GM08714 (cell line): ENCODE results near the gene DUOXA2.
"Not testable (repeated sequence)": the region's sequence is repeated elsewhere in the genome, so short reads cannot be mapped to it uniquely, and the experiment has no call there.

ENCODE experiments used
- H3K4me3 ChIP-seq: fragments of 200-500 bp; sonication (Bioruptor generic); 2 replicates; pipeline ENCODE4 v1.5.1; 2014; ENCODE audit warnings: mild to moderate bottlenecking, low read length, inconsistent platforms
- ZNF274 ChIP-seq: IDR thresholded peaks from 2 replicates; pipeline ENCODE4 v1.6.1; 2012; ENCODE audit warnings: mild to moderate bottlenecking, low read depth, low read length

Gene DUOXA2

GRCh38 chr15:45089712-45090373, 24.3 kb upstream of the DUOXA2 start:
- no peak for TF ChIP-seq ZNF274

DNA sequence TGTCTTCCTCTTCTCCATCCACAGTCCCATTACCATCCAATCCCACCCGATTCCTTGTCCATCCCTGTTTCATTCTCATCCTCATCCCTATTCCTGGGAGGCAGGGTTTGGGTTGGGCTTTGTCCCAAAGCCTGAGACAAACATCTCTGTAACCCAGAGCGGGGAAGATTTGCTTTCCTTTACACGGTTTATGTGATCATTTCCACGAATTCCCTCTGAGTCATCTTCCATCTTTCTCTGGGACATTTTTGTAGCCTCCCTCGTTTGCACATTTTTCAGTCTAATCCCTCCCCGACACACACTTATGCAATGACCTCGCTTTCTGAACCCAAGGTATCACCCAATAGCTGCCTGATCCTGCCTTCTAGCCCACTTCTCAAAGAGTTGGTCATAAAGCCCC, 23.0 kb upstream of the DUOXA2 start:
- H3K4me3 ChIP-seq, result no peak overlapping the region
- no peak for TF ChIP-seq ZNF274

More at GRCh38 chr15:45089712-45090373, 24.3 kb upstream of the DUOXA2 start:
- H3K4me3 ChIP-seq, result no peak overlapping the region

DNA sequence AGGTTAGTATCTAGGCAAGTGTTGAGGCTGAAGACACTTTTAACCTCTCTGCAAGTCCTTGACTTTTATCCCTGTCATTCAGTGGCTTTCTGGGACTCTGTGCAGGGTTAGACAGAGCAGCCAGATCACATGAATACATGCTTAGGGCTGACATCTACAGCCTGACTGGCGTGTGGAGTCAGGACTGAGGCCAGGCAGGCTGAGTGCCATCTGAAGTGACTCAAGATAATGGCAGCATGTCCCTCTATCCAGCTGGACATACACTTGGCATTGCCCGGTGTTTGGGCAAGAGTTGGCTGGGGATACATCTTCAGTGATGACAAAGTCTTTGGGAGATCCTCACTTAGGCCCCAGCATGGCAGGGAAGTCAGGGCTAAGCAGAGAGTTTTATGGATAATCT, 22.6 kb upstream of the DUOXA2 start:
- H3K4me3 ChIP-seq, result no peak overlapping the region
- TF ChIP-seq ZNF274, result no peak

DNA sequence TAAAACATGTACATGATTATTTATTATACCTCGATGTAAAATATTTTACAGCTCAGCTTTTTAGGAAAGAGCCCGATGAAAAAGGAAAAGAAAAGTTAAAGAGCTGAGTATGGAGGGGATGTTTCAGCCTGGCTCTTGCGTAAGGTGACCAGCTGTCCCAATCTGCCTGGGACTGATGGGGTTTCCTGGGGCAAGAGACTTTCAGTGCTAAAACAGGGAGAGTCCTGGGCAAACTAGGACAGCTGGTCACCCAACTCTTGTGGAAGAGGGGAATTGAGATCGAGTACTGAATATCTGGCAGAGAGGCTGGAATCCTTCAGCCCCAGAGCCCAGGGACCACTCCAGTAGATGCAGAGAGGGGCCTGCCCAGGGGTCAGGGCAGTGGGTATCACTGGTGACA, 21.1 kb upstream of the DUOXA2 start:
- TF ChIP-seq ZNF274, result no peak
- H3K4me3 ChIP-seq, result no peak overlapping the region

GRCh38 chr15:45093622-45094357, 20.3 kb upstream of the DUOXA2 start:
- H3K4me3 ChIP-seq, result no peak overlapping the region
- no peak for TF ChIP-seq ZNF274

- H3K4me3 ChIP-seq, result no peak overlapping the region
- no peak for TF ChIP-seq ZNF274
Observed at GRCh38 chr15:45094358-45094730, 19.8 kb upstream of the DUOXA2 start.

- no peak for TF ChIP-seq ZNF274
- no peak overlapping the region for H3K4me3 ChIP-seq
Observed at GRCh38 chr15:45095661-45096060, 18.5 kb upstream of the DUOXA2 start.

DNA sequence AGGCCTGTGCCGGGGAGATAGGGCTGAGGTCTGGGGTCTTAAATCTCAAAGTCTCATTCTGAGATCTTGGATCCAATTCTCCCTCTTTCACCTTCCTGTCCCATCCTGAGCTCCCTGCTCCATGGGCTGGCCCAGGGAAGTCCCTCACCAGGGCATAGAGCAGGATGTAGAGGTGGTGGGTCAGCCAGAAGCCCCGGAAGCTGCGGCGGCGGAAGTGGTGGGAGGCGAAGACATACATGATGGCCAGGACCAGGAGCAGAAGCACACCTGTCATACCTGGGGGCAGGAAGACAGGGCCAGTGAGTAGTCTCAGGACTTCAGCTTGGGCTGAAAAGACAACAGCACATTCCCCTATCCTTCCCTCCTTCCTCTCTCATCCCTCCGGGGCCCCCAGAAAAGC, 16.7 kb upstream of the DUOXA2 start:
- no peak overlapping the region for H3K4me3 ChIP-seq
- no peak for TF ChIP-seq ZNF274

GRCh38 chr15:45099549-45100165, 14.5 kb upstream of the DUOXA2 start:
- H3K4me3 ChIP-seq, result no peak overlapping the region
- no peak for TF ChIP-seq ZNF274

DNA sequence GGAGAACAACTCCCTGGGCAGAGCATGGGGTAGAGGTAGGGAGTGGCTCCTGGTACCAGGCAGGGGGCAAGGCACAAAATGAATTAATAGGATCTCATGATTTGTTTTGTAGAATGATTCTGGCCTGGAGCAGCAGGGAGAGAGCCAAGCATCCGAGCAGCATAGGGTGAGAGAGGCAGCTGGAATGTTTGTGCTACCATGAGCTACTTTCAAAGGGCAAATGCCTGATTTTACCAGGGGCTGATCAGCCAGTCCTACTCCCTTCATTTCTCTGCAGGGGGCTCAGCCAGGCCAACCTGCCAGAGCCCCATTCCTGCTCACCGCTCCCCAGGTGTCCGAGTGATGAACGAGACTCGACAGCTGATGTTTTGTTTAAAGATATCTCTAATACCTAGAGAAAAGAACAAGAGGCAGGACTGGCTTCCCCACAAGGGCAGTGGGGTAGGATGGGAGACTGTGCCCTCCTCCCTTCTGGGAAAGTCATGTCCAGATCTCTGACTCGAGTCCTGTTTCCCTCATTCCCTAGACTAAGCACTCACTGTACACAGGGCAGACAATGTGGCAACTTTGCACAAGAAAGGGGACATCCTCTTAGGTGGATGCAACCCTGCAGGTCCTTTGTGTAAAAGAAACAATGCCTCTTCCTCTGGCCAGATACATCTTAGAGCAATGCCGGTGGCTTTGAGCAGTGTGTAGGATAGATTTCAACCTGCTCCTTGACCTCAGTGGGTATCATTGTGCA, 13.1 kb upstream of the DUOXA2 start:
- no peak overlapping the region for H3K4me3 ChIP-seq
- TF ChIP-seq ZNF274, result no peak

- no peak overlapping the region for H3K4me3 ChIP-seq
- TF ChIP-seq ZNF274, result no peak
Observed at GRCh38 chr15:45101749-45102148, 12.4 kb upstream of the DUOXA2 start.

DNA sequence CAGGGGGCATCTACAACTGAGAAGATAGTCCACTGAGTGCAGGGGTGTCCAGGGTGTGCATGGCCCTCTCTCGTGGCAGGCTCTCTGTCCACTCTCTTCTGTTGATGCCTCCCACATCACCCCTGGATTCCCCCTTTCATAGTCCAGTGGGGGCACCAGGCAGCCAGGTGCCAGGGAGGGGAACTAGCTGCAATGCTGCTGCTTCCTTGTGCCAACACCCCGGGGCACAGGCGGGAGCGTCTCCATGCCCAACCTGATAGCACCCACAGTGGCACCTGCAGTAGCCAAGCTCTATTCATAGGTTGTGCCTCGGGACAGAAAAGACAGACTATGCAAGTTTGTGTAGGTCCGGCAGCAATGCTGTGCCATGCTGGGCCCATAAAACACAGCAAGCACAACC, 11.9 kb upstream of the DUOXA2 start:
- H3K4me3 ChIP-seq, result no peak overlapping the region
- TF ChIP-seq ZNF274, result no peak

GRCh38 chr15:45104170-45104569, 10.0 kb upstream of the DUOXA2 start:
- H3K4me3 ChIP-seq, result not testable (repeated sequence)

- H3K4me3 ChIP-seq, result no peak overlapping the region
- TF ChIP-seq ZNF274, result no peak
Observed at GRCh38 chr15:45105586-45105985, 8.5 kb upstream of the DUOXA2 start.

DNA sequence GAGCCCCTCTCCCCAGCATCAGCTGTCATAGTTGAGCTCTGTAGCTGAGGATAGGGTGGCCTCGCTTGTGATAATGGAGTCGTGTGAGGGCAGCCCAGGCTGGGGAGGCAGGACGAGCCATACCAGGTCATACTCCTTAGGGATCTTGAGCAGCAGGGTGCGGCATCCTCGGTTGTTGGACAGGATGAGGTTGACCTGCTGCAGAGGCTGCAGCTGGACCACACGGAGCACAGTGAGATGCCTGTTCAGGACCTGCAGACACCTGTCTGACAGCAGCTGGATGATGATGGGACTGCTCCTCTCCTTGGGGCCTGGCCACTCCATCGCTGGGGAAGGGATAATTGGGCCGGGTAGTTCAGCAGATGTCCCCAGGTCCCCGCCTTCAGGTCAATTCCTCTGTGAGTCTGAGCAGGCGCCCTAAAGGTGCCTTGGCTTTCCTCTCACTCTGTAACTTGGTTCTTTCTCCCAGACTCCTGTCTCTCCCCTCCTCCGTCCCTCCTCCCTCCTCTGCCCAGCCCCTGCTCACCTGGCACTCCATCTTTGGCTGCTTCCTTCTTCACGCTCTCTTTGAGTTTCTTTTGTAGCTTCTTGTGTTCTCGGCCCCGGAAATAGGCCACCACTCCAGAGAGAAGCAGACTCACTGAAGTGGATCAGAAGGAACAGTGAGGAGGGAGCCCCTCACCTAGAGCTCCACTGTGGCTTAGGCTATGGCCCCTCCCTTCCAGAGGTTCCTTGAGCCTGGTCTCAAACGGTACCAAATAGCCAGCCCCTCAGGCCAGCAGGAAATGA, 7.9 kb upstream of the DUOXA2 start:
- H3K4me3 ChIP-seq, result no peak overlapping the region
- no peak for TF ChIP-seq ZNF274
